Choroid plexus epithelial cell (primary cell): ENCODE data around the gene ANK3.

Source experiments
- DNase-seq: peaks from one replicate; pipeline ENCODE4 v3.0.0-alpha.2; 2010; ENCODE audit warnings: low read depth
- H3K4me3 ChIP-seq: 2 replicates; pipeline ENCODE4 v1.5.1; 2011; ENCODE audit warnings: low read depth, mild to moderate bottlenecking, control low read depth, low read length, moderate library complexity
- CTCF ChIP-seq: conservative IDR thresholded peaks from 2 replicates; pipeline ENCODE4 v1.5.1; 2011; ENCODE audit warnings: low read depth, mild to moderate bottlenecking, control low read depth, inconsistent platforms, low read length, moderate library complexity

ANK3 gene

GRCh38 chr10:60389413-60390025, at the start of gene ANK3:
ANK3 (minus strand) TSS chr10:60389875; CDS start chr10:60389538, 337 bp downstream.
- no peak for TF ChIP-seq CTCF
- H3K4me3 ChIP-seq, result no peak within 1 kb of the TSS
- DNase-seq, result no peak

- H3K4me3 ChIP-seq, result no peak overlapping the region
- peak; percentile 83 for DNase-seq
- peak; percentile 69 for TF ChIP-seq CTCF
These were observed 44.9 kb upstream of the ANK3 start for GRCh38 chr10:60434418-60435046.

DNA sequence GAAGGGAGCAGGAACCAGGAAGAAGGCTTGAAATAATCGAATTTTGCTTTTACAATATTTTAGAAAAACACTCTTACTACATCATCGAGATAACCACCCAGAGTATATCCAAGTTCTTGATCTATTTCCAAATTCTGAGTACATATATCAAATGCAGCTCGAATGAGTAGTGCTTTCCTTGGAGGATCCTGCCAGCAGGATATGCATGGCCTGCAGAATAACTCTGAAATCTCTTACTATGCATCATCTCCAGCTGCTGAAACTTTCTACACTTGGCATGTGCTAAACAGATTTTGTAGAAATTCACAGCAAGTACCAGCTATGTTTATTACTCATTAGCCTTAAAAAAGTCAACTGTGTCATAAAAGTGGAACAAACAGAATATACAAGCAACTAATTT, 44.0 kb upstream of the ANK3 start:
- TF ChIP-seq CTCF, result no peak
- DNase-seq, result peak; percentile 88
- no peak overlapping the region for H3K4me3 ChIP-seq

GRCh38 chr10:60430836-60431597, 41.3 kb upstream of the ANK3 start:
- DNase-seq, result no peak
- H3K4me3 ChIP-seq, result no peak overlapping the region
- TF ChIP-seq CTCF, result no peak

DNA sequence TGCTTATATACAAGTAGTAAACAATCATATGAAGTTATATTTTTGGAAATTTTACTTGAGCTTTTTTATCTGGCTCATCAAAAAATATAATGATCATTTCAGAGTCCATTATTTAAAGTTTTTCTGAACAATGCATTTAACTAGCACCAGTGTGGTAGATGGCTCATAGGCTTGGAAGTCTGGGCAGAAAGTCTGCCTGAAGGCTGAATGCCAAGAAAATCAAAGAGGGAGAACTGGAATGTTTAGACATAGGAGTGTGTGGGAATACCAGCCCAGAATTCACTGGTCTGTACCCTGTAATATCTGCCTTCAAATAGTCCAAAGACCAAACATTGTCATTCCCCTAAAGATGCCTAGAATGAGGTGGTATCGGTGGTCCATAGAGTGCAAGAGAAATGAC, 40.3 kb upstream of the ANK3 start:
- no peak for TF ChIP-seq CTCF
- no peak overlapping the region for H3K4me3 ChIP-seq
- DNase-seq, result peak; percentile 58

- peak; percentile 52 for DNase-seq
- no peak overlapping the region for H3K4me3 ChIP-seq
- no peak for TF ChIP-seq CTCF
These were observed 39.6 kb upstream of the ANK3 start for GRCh38 chr10:60429084-60429849.
